ENCODE results near the gene OR4Q3.
"Not testable (repeated sequence)": the region's sequence is repeated elsewhere in the genome, so short reads cannot be mapped to it uniquely, and the experiment has no call there.

The OR4Q3 gene

GRCh38 chr14:19743256-19743655, at the start of gene OR4Q3:
OR4Q3 (plus strand) TSS chr14:19743571.
- Histone ChIP-seq H3K9ac (ENCODE audit: low read length in 2 of 2) (no peak within 1 kb of the TSS), H3K4me3 (ENCODE audit: low read length in 2 of 2) (no peak within 1 kb of the TSS), H3K4me1 (ENCODE audit: control insufficient read depth, insufficient read depth, low read length) (no peaks in the 10 kb centered on the region), H3K27me3 (ENCODE audit: control insufficient read depth in 1 of 2, insufficient read depth in 2 of 2, low read length in 2 of 2) (no peaks in the 10 kb centered on the region), H3K36me3 (ENCODE audit: control insufficient read depth in 2 of 2, insufficient read depth in 2 of 2, low read length in 2 of 2) (no peaks in the 10 kb centered on the region), H3K9me3 (ENCODE audit: control insufficient read depth in 2 of 2, low read length in 2 of 2) (peaks cover 0 to 3% of the 10 kb centered on the region in 2 donors), H3K27ac (ENCODE audit: low read length) (no peak within 1 kb of the TSS)

GRCh38 chr14:19729359-19729758, 14.0 kb upstream of the OR4Q3 start:
- Histone ChIP-seq H3K9ac (ENCODE audit: low read length in 2 of 2) (no peak overlapping the region), H3K4me3 (ENCODE audit: low read length in 2 of 2) (no peak overlapping the region), H3K9me3 (ENCODE audit: control insufficient read depth in 2 of 2, low read length in 2 of 2) (peaks cover 8 to 23% of the 10 kb centered on the region in 2 donors), H3K4me1 (ENCODE audit: control insufficient read depth, insufficient read depth, low read length) (no peaks in the 10 kb centered on the region), H3K36me3 (ENCODE audit: control insufficient read depth in 2 of 2, insufficient read depth in 2 of 2, low read length in 2 of 2) (no peaks in the 10 kb centered on the region), H3K27ac (ENCODE audit: low read length) (no peak overlapping the region), H3K27me3 (ENCODE audit: control insufficient read depth in 1 of 2, insufficient read depth in 2 of 2, low read length in 2 of 2) (no peaks in the 10 kb centered on the region)

GRCh38 chr14:19729763-19730162, 13.6 kb upstream of the OR4Q3 start:
- H3K27ac ChIP-seq (ENCODE audit: low read length) = no peak overlapping the region
- H3K4me1 ChIP-seq (ENCODE audit: control insufficient read depth, insufficient read depth, low read length) = no peaks in the 10 kb centered on the region
- H3K9me3 ChIP-seq (ENCODE audit: control insufficient read depth in 2 of 2, low read length in 2 of 2) = peaks cover 8 to 23% of the 10 kb centered on the region in 2 donors
- H3K36me3 ChIP-seq (ENCODE audit: control insufficient read depth in 2 of 2, insufficient read depth in 2 of 2, low read length in 2 of 2) = no peaks in the 10 kb centered on the region
- H3K4me3 ChIP-seq (ENCODE audit: low read length in 2 of 2) = no peak overlapping the region
- H3K9ac ChIP-seq (ENCODE audit: low read length in 2 of 2) = no peak overlapping the region
- H3K27me3 ChIP-seq (ENCODE audit: control insufficient read depth in 1 of 2, insufficient read depth in 2 of 2, low read length in 2 of 2) = no peaks in the 10 kb centered on the region

- not testable (repeated sequence) for H3K9ac ChIP-seq (ENCODE audit: low read length in 2 of 2); H3K27me3 ChIP-seq (ENCODE audit: control insufficient read depth in 1 of 2, insufficient read depth in 2 of 2, low read length in 2 of 2); H3K27ac ChIP-seq (ENCODE audit: low read length); H3K4me1 ChIP-seq (ENCODE audit: control insufficient read depth, insufficient read depth, low read length); H3K4me3 ChIP-seq (ENCODE audit: low read length in 2 of 2); H3K36me3 ChIP-seq (ENCODE audit: control insufficient read depth in 2 of 2, insufficient read depth in 2 of 2, low read length in 2 of 2)
- peaks cover 8 to 12% of the 10 kb centered on the region in 2 donors for H3K9me3 ChIP-seq (ENCODE audit: control insufficient read depth in 2 of 2, low read length in 2 of 2)
Measured at GRCh38 chr14:19733893-19734292, 9.5 kb upstream of the OR4Q3 start.

GRCh38 chr14:19752316-19752715, 8.9 kb downstream of the OR4Q3 start:
- H3K27ac ChIP-seq (ENCODE audit: low read length); H3K27me3 ChIP-seq (ENCODE audit: control insufficient read depth in 1 of 2, insufficient read depth in 2 of 2, low read length in 2 of 2); H3K4me1 ChIP-seq (ENCODE audit: control insufficient read depth, insufficient read depth, low read length); H3K36me3 ChIP-seq (ENCODE audit: control insufficient read depth in 2 of 2, insufficient read depth in 2 of 2, low read length in 2 of 2); H3K9ac ChIP-seq (ENCODE audit: low read length in 2 of 2); H3K4me3 ChIP-seq (ENCODE audit: low read length in 2 of 2); H3K9me3 ChIP-seq (ENCODE audit: control insufficient read depth in 2 of 2, low read length in 2 of 2): not testable (repeated sequence)

- no peak overlapping the region for H3K9ac ChIP-seq (ENCODE audit: low read length in 2 of 2)
- no peaks in the 10 kb centered on the region for H3K27me3 ChIP-seq (ENCODE audit: control insufficient read depth in 1 of 2, insufficient read depth in 2 of 2, low read length in 2 of 2)
- no peak overlapping the region for H3K4me3 ChIP-seq (ENCODE audit: low read length in 2 of 2)
- no peaks in the 10 kb centered on the region for H3K36me3 ChIP-seq (ENCODE audit: control insufficient read depth in 2 of 2, insufficient read depth in 2 of 2, low read length in 2 of 2)
- no peaks in the 10 kb centered on the region for H3K9me3 ChIP-seq (ENCODE audit: control insufficient read depth in 2 of 2, low read length in 2 of 2)
- no peak overlapping the region for H3K27ac ChIP-seq (ENCODE audit: low read length)
- H3K4me1 ChIP-seq (ENCODE audit: control insufficient read depth, insufficient read depth, low read length) = no peaks in the 10 kb centered on the region
Measured at GRCh38 chr14:19754172-19754571, 10.8 kb downstream of the OR4Q3 start.

GRCh38 chr14:19771491-19771890, 28.1 kb downstream of the OR4Q3 start:
- not testable (repeated sequence) for H3K27ac ChIP-seq (ENCODE audit: low read length); H3K4me3 ChIP-seq (ENCODE audit: low read length in 2 of 2); H3K4me1 ChIP-seq (ENCODE audit: control insufficient read depth, insufficient read depth, low read length); H3K27me3 ChIP-seq (ENCODE audit: control insufficient read depth in 1 of 2, insufficient read depth in 2 of 2, low read length in 2 of 2); H3K9ac ChIP-seq (ENCODE audit: low read length in 2 of 2); H3K36me3 ChIP-seq (ENCODE audit: control insufficient read depth in 2 of 2, insufficient read depth in 2 of 2, low read length in 2 of 2); H3K9me3 ChIP-seq (ENCODE audit: control insufficient read depth in 2 of 2, low read length in 2 of 2)

GRCh38 chr14:19771895-19772430, 28.6 kb downstream of the OR4Q3 start:
- no peaks in the 10 kb centered on the region for H3K27me3 ChIP-seq (ENCODE audit: control insufficient read depth in 1 of 2, insufficient read depth in 2 of 2, low read length in 2 of 2)

GRCh38 chr14:19772454-19772853, 29.1 kb downstream of the OR4Q3 start:
- H3K27ac ChIP-seq (ENCODE audit: low read length); H3K4me1 ChIP-seq (ENCODE audit: control insufficient read depth, insufficient read depth, low read length); H3K27me3 ChIP-seq (ENCODE audit: control insufficient read depth in 1 of 2, insufficient read depth in 2 of 2, low read length in 2 of 2); H3K4me3 ChIP-seq (ENCODE audit: low read length in 2 of 2); H3K9ac ChIP-seq (ENCODE audit: low read length in 2 of 2); H3K36me3 ChIP-seq (ENCODE audit: control insufficient read depth in 2 of 2, insufficient read depth in 2 of 2, low read length in 2 of 2); H3K9me3 ChIP-seq (ENCODE audit: control insufficient read depth in 2 of 2, low read length in 2 of 2): not testable (repeated sequence)

More at GRCh38 chr14:19771895-19772430, 28.6 kb downstream of the OR4Q3 start:
- peaks cover 3 to 5% of the 10 kb centered on the region in 2 donors for H3K9me3 ChIP-seq (ENCODE audit: control insufficient read depth in 2 of 2, low read length in 2 of 2)
- no peak overlapping the region for H3K9ac ChIP-seq (ENCODE audit: low read length in 2 of 2)
- no peaks in the 10 kb centered on the region for H3K36me3 ChIP-seq (ENCODE audit: control insufficient read depth in 2 of 2, insufficient read depth in 2 of 2, low read length in 2 of 2)
- no peak overlapping the region for H3K27ac ChIP-seq (ENCODE audit: low read length)
- H3K4me3 ChIP-seq (ENCODE audit: low read length in 2 of 2) = no peak overlapping the region
- H3K4me1 ChIP-seq (ENCODE audit: control insufficient read depth, insufficient read depth, low read length) = no peaks in the 10 kb centered on the region

- not testable (repeated sequence) for H3K9ac ChIP-seq (ENCODE audit: low read length in 2 of 2); H3K9me3 ChIP-seq (ENCODE audit: control insufficient read depth in 2 of 2, low read length in 2 of 2); H3K4me1 ChIP-seq (ENCODE audit: control insufficient read depth, insufficient read depth, low read length); H3K27me3 ChIP-seq (ENCODE audit: control insufficient read depth in 1 of 2, insufficient read depth in 2 of 2, low read length in 2 of 2); H3K36me3 ChIP-seq (ENCODE audit: control insufficient read depth in 2 of 2, insufficient read depth in 2 of 2, low read length in 2 of 2); H3K27ac ChIP-seq (ENCODE audit: low read length); H3K4me3 ChIP-seq (ENCODE audit: low read length in 2 of 2)
Measured at GRCh38 chr14:19773204-19773603, 29.8 kb downstream of the OR4Q3 start, which contains the start of gene OR4M1. OR4M1 (plus strand) TSS chr14:19773504; CDS start chr14:19780323, 6,819 bp downstream.

GRCh38 chr14:19775587-19775986, 32.2 kb downstream of the OR4Q3 start:
- Histone ChIP-seq H3K9ac (ENCODE audit: low read length in 2 of 2) (no peak overlapping the region), H3K4me1 (ENCODE audit: control insufficient read depth, insufficient read depth, low read length) (no peaks in the 10 kb centered on the region), H3K4me3 (ENCODE audit: low read length in 2 of 2) (no peak overlapping the region), H3K36me3 (ENCODE audit: control insufficient read depth in 2 of 2, insufficient read depth in 2 of 2, low read length in 2 of 2) (no peaks in the 10 kb centered on the region), H3K27ac (ENCODE audit: low read length) (no peak overlapping the region), H3K9me3 (ENCODE audit: control insufficient read depth in 2 of 2, low read length in 2 of 2) (peaks cover 3 to 5% of the 10 kb centered on the region in 2 donors), H3K27me3 (ENCODE audit: control insufficient read depth in 1 of 2, insufficient read depth in 2 of 2, low read length in 2 of 2) (no peaks in the 10 kb centered on the region)
